Left lobe of liver (tissue), 2 donors: ENCODE data around the gene IL1F10. TPM values are rescaled to one million over a fixed set of nuclear protein-coding genes. Genes with fewer than 3 reads are reported as not detected.
A peak's percentile ranks its signal among the peaks of the same experiment; 100 is the strongest.

Source experiments
- ATAC-seq: fragments of 200-7000 bp; cut with Tn5 transposase; one replicate; pipeline ENCODE4 v1.9.1; 2020; ENCODE audit warnings: mild to moderate bottlenecking, moderate library complexity
- DNase-seq: peaks from one replicate; pipeline ENCODE4 v3.0.0-alpha.2; 2020; ENCODE audit warnings: low spot score
- total RNA-seq: library from RNA; stranded (reverse); gene quantifications from one replicate; pipeline ENCODE4 v1.2.1, GENCODE V29; 2021
- donor health status: DM: no; HTN: no; CAD: no; lungs with moderate emphysema.
- donor health status: DM: no; HTN: yes; CAD: no.

IL1F10 gene
- total RNA-seq, 1 donor from 2014 or later = not detected

GRCh38 chr2:113058998-113059960 lies 8.5 kb upstream of the IL1F10 start, which contains the start of gene IL36RN:
TSS of gene IL36RN (plus strand) at chr2:113059198. CDS start at chr2:113059439, 241 bp downstream.
- DNase-seq (no peak), ATAC-seq (no peak)

DNA sequence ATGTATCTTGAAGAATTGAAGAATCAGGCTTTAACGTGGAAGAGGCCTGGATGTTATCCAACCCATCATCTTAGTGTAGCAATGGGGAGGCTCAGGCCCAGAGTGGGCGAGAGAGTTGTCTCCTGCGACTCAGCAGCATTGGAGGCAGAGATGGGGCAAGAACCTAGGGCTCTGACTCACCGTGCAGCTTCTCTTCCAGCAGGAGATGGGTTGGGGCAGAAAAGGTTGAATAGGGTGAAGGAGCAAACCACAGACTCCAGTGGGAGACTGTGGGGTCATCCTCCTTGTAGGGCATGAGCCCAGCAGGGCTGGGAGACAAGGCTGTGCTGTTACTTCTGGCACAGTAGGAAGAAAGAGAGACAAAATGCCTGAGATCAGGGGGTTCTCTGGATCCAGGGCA lies 7.4 kb upstream of the IL1F10 start:
- no peak for DNase-seq
- ATAC-seq = no peak

DNA sequence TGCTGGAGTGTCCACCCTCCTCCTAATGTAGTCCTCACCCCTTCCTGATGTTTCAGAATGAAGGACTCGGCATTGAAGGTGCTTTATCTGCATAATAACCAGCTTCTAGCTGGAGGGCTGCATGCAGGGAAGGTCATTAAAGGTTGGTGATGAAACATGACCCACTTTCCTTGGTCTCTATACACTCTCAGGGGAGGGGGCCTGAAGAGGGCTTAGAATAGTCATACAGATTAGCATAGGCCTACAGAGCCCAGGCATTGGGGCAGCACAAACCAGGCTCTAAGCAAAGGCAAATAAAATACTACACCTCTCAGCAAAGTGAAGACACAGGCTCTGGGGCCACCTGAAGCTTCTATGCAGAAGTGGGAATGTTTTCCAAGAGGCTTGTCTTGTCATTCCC lies 7.0 kb upstream of the IL1F10 start:
- no peak for ATAC-seq
- DNase-seq = no peak

DNA sequence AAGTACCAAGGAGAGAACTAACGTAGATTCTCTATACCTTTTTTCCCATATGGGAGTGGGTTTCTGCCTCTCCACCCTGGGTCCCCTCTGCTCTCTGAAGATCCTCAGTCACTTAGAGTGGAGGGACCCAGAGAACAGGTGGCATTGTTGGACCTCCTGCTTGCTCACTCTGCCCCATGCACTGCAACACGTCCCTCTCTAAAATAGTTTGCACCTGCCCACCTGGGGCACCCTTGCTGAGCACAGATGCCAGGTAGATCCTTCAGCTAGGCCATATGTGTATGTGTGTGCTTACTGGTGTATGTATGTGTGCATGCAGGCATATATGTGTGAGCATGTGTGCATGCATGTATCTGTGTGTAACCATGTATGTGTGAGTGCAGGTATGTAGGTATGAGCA lies 6.5 kb upstream of the IL1F10 start:
- DNase-seq (no peak), ATAC-seq (no peak)

DNA sequence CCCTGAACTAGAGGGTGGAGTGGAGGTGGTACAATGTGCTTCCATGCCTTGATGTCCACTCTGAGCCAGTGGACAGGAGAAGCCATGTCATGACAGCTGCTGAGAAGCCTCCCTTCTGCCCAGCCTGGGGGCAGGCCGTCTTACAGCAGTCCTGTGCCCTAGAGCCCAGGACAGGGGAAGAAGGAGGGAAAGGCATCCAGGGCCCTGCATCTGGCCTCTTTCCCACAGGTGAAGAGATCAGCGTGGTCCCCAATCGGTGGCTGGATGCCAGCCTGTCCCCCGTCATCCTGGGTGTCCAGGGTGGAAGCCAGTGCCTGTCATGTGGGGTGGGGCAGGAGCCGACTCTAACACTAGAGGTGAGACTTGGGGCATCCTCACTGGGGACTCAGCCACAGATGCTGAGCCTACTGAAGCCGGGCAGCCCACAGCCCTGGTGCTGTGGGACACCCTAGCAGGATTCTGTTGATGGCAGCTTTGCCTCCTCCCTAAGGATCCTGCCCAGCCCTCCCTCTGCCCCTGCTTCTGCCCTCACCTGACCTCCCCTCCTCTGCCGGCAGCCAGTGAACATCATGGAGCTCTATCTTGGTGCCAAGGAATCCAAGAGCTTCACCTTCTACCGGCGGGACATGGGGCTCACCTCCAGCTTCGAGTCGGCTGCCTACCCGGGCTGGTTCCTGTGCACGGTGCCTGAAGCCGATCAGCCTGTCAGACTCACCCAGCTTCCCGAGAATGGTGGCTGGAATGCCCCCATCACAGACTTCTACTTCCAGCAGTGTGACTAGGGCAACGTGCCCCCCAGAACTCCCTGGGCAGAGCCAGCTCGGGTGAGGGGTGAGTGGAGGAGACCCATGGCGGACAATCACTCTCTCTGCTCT lies 5.6 kb upstream of the IL1F10 start:
- DNase-seq (no peak), ATAC-seq (no peak)

GRCh38 chr2:113064281-113064680 lies 3.5 kb upstream of the IL1F10 start:
- DNase-seq = no peak
- ATAC-seq = no peak

DNA sequence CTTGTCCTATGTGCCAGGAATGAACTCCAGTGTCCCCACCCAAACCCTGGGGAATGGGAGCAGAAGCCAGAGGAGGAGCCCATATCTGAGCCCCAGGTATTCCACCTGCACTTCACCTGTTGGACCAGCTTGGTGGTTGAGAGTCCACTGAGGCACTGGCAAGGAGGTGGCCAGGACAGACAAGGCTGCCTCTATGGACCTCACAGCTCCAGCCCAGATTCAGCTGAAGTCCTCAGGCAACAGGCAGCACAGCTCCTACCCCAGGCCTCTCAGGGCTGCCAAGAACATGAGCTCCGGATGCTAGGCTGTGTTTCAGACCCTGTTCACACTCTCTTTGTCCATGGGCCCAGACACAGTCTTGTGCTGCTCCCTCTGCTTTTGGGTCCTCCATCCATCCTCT lies 2.9 kb upstream of the IL1F10 start:
- ATAC-seq (no peak), DNase-seq (no peak)

GRCh38 chr2:113068249-113068648 lies 479 bp downstream of the IL1F10 start:
- DNase-seq (no peak), ATAC-seq (peak; percentile 75)

GRCh38 chr2:113068706-113069485 lies 1.1 kb downstream of the IL1F10 start:
- ATAC-seq = no peak

DNA sequence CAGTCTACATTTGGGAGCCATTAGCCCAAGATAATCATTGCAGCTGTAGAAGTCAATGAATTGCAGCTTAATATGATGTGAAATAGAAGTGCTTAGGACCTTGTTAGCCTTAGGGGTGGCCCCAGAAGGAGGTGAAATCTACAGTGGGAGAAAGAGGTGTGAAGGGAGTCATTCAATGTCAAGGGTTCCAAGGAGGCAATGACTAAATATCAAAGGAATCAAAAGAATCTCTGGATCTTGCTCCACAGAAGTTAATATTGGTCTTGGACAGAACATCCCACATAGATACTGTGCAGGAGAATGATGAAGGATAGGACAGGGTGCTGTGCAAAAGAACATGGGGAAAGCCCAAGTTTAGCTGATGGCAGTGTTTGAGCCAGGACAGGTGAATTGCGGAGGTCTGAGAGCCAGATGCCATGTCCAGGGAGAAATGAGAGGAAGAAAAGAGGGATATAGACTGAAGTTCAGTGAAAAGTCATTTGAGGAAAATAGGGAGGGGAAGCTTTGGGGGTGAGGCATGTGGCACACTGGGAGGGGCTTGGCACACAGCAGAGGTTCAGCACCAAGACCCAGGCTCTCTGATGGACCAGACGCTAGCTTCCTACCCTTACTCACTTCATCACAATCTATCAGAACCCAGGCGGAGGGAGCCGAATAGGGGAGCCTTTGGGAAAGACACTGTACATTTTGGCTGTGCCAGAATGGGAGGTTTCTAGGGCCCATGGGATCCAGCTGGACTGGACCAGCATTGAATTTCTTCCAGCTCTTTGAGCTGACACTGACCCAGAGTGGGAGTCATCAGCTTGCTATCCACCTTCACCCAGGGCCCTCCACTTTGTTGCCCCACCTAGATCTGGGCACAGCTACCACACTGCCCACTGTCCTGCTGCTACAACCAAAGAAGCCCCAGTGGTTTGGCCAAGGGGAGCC lies 2.2 kb downstream of the IL1F10 start:
- no peak for DNase-seq
- no peak for ATAC-seq

More at GRCh38 chr2:113068706-113069485, 1.1 kb downstream of the IL1F10 start:
- DNase-seq = no peak

DNA sequence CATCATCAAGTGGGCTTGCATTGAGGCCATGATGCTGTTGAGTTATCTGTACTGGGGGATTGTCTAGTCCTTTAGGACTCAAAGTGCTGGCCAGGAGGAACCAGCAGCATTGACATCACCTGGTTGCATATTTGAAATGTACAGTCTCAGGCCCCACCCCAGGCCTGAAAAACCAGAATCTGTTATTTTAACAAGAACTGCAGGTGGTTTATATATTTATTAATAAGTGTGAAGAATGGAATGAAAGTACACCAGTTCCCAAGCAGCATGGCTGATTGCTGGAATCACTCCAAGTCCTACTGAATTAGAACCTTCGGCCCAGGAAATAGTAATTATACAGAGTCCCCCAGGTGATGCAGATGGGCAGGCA lies 2.8 kb downstream of the IL1F10 start:
- DNase-seq = no peak
- no peak for ATAC-seq

- no peak for ATAC-seq
Observed at GRCh38 chr2:113072584-113072983, 4.8 kb downstream of the IL1F10 start.

DNA sequence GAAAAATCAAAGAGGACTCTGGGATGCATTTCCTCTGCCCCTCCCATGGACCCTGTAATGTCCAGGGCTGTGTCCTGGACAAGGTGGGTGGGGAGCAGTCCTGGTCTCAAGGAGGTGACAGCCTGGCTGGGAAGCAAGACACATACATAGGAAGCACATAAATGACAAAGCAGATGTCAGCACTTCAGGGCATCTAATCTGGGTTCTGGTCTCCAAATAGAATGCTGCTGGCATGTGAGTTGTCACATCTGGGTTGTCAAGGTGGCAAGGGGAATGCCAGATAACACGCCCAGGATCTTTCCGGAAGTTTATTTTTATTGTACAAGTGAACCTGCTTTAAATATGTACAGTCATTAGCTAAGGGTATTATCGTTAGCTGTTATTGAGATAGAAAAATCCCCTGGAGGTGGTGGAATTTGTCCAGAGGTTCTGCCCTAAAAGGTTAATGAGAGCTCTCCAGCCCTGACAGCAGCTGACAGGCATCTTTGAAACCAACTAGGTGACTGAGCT lies 5.6 kb downstream of the IL1F10 start:
- no peak for ATAC-seq
- DNase-seq = no peak

More at GRCh38 chr2:113072584-113072983, 4.8 kb downstream of the IL1F10 start:
- no peak for DNase-seq

DNA sequence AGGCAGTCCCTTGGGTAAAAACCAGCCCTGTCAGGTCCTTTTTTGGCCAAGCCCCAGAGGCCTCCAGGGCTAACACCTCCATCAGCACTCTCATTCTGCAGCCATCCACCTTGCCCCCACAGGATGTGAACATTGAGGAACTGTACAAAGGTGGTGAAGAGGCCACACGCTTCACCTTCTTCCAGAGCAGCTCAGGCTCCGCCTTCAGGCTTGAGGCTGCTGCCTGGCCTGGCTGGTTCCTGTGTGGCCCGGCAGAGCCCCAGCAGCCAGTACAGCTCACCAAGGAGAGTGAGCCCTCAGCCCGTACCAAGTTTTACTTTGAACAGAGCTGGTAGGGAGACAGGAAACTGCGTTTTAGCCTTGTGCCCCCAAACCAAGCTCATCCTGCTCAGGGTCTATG lies 7.3 kb downstream of the IL1F10 start:
- DNase-seq (no peak), ATAC-seq (no peak)

GRCh38 chr2:113075600-113075999 lies 7.8 kb downstream of the IL1F10 start:
- ATAC-seq = no peak
- DNase-seq = no peak

DNA sequence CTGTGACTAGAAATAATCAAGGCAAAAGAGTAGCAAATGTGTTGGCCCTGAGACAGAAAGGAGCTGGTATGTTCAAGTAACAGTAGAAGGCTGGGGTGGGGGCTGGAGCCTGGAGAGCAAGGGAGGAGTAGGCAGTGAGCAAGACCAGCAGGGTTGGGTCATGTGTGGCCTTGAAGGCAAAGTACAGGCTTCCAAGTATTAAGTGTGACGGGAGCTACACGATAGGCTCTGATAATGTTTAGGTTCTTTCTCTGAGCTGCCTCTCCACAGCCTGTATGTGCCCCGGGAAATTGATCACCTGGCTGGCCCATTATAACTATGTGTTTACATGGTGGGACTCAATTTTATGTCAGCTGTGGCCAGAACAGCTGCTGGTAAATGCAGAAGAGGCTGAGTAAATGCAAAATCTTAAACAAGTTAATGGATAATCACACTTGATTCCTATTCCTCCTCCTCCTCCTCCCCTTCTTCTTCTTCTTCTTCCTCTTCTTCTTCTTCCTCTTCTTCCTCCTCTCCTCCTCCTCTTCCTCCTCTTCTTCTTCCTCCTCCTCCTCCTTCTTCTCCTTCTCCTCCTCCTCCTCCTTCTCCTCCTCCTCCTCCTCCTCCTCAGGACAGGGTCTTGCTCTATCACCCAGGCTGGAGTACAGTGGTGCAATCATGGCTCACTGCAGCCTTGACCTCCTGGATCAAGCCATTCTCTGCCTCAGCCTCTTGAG lies 9.3 kb downstream of the IL1F10 start:
- no peak for DNase-seq
- ATAC-seq = no peak

GRCh38 chr2:113077921-113078320 lies 10.2 kb downstream of the IL1F10 start:
- ATAC-seq (no peak), DNase-seq (no peak)

GRCh38 chr2:113078350-113078839 lies 10.6 kb downstream of the IL1F10 start:
- DNase-seq (no peak), ATAC-seq (peak; percentile 80)

GRCh38 chr2:113079131-113079530 lies 11.4 kb downstream of the IL1F10 start:
- ATAC-seq (no peak), DNase-seq (no peak)
